OCI-LY7 (cell line): ENCODE results near the gene ACKR4. TPM values are rescaled to one million over a fixed set of nuclear protein-coding genes. Genes with fewer than 3 reads are reported as not detected.

Experiments
- BruUV-seq: library from RNA; stranded (reverse); fragments of 400-500 nt; replicated peaks from 2 replicates; lab custom pipeline; 2021; lab: Mats Ljungman, UMichigan
- CTCF ChIA-PET: fragments of 300-600 bp; sonication (Branson Sonifier 250); formaldehyde crosslinking; loops from one replicate; lab custom pipeline; 2022; ENCODE audit warnings: antibody characterized with exemption; ENCODE audit not compliant: unreplicated experiment; lab: Charles Lee
- POLR2A ChIA-PET: fragments of 300-600 bp; sonication (Branson Sonifier 250); formaldehyde crosslinking; loops from one replicate; lab custom pipeline; 2022; ENCODE audit warnings: antibody characterized with exemption; lab: Charles Lee
- DNase-seq: peaks from one replicate; pipeline ENCODE4 v3.0.0-alpha.2; 2015; ENCODE audit warnings: low spot score
- H2AFZ ChIP-seq: fragments of 200-600 bp; sonication (generic), shearing (Covaris generic); 2 replicates; pipeline ENCODE4 v1.6.1; 2014; ENCODE audit warnings: mild to moderate bottlenecking, antibody characterized with exemption, low read length, moderate library complexity
- H3K27ac ChIP-seq: fragments of 200-600 bp; sonication (generic); 2 replicates; pipeline ENCODE4 v1.5.1; 2014; ENCODE audit warnings: mixed run types, low read depth, mild to moderate bottlenecking, moderate library complexity, low read length, inconsistent platforms; ENCODE audit not compliant: poor library complexity, severe bottlenecking
- H3K36me3 ChIP-seq: fragments of 200-600 bp; sonication (generic); 2 replicates; pipeline ENCODE4 v1.6.1; 2014; ENCODE audit warnings: mild to moderate bottlenecking, antibody characterized with exemption, low read length, moderate library complexity, mixed read lengths; ENCODE audit not compliant: insufficient read depth
- H3K4me1 ChIP-seq: fragments of 200-600 bp; sonication (generic); 2 replicates; pipeline ENCODE4 v1.5.1; 2014; ENCODE audit warnings: mild to moderate bottlenecking, low read length; ENCODE audit not compliant: insufficient read depth, poor library complexity, severe bottlenecking
- H3K4me2 ChIP-seq: fragments of 200-600 bp; sonication (generic); 2 replicates; pipeline ENCODE4 v1.6.1; 2014; ENCODE audit warnings: mild to moderate bottlenecking, low read length
- H3K4me3 ChIP-seq: fragments of 200-600 bp; sonication (generic); 2 replicates; pipeline ENCODE4 v1.5.1; 2014; ENCODE audit warnings: mild to moderate bottlenecking, low read depth, low read length; ENCODE audit not compliant: poor library complexity, severe bottlenecking
- H3K79me2 ChIP-seq: fragments of 200-600 bp; sonication (generic); 2 replicates; pipeline ENCODE4 v1.6.1; 2016; ENCODE audit warnings: low read depth, mild to moderate bottlenecking, low read length, moderate library complexity, mixed read lengths; ENCODE audit not compliant: insufficient read depth
- H3K9me2 ChIP-seq: fragments of 200-600 bp; sonication (generic); 2 replicates; pipeline ENCODE4 v1.6.1; 2016; ENCODE audit warnings: mild to moderate bottlenecking, low read length, mixed read lengths; ENCODE audit not compliant: insufficient read depth
- H3K9me3 ChIP-seq: fragments of 200-600 bp; sonication (generic); 2 replicates; pipeline ENCODE4 v1.6.1; 2014; ENCODE audit warnings: mild to moderate bottlenecking, mixed run types, low read length, mixed read lengths
- H4K20me1 ChIP-seq: fragments of 200-600 bp; sonication (generic); 2 replicates; pipeline ENCODE4 v1.6.1; 2014; ENCODE audit warnings: mild to moderate bottlenecking, antibody characterized with exemption, low read length, moderate library complexity, mixed read lengths; ENCODE audit not compliant: insufficient read depth
- CTCF ChIP-seq: fragments of 200-600 bp; sonication (generic); conservative IDR thresholded peaks from 2 replicates; pipeline ENCODE4 v1.5.1; 2014; ENCODE audit warnings: mild to moderate bottlenecking, antibody characterized with exemption, low read length, moderate library complexity, mixed read lengths
- EZH2phosphoT487 ChIP-seq: fragments of 200-600 bp; sonication (generic); IDR thresholded peaks from 2 replicates; pipeline ENCODE4 v1.6.1; 2018; ENCODE audit warnings: low read depth, borderline replicate concordance, mild to moderate bottlenecking, mixed run types, antibody characterized with exemption, low read length, moderate library complexity, mixed read lengths
- intact Hi-C: fragments of 100-400 bp; cut with micrococcal nuclease; formaldehyde crosslinking; loops from one replicate; pipeline ENCODE4 v1.10.0; 2022; ENCODE audit not compliant: unreplicated experiment
- total RNA-seq, 2 experiments: library from RNA; depleted of rRNA in 1 of 2; stranded (reverse); fragments of >200 nt in 1 of 2; shearing (Covaris generic) in 1 of 2; gene quantifications; 2 replicates each; pipeline ENCODE4 v1.2.3, GENCODE V29; 2014 to 2022

The ACKR4 gene
- total RNA-seq, 2 experiments from 2014 or later: 2.4 to 2.5 TPM

- intact Hi-C loops: loop anchor here (1.0 to 10.0 kb wide), 2 partner anchors 106 to 287 kb away; no protein-coding TSS in a partner anchor
- Histone ChIP-seq H2AFZ (no peak overlapping the region), H3K36me3 (peaks cover 22% of the 10 kb centered on the region; the same call in 1 of the 2 replicates), H3K4me1 (no peaks in the 10 kb centered on the region), H3K4me2 (no peak overlapping the region), H3K9me3 (no peaks in the 10 kb centered on the region), H3K79me2 (no peaks in the 10 kb centered on the region), H4K20me1 (0 out of 2 replicates have a peak, but pooled peaks cover 6% of the 10 kb centered on the region), H3K9me2 (no peaks in the 10 kb centered on the region), H3K4me3 (no peak overlapping the region), H3K27ac (no peak overlapping the region)
- no TSS peak for BruUV-seq
- peak; percentile 53 for DNase-seq
- ChIA-PET CTCF (interaction anchor here (0.6 kb wide), 1 partner anchor 106 kb away, joined by 4 read pairs; no protein-coding TSS in a partner anchor), POLR2A (interaction anchor here (0.9 to 1.9 kb wide), 7 partner anchors 11 to 118 kb away, joined by 3 to 6 read pairs (median 5); no protein-coding TSS in a partner anchor)
- TF ChIP-seq CTCF (peak; percentile 90), EZH2phosphoT487 (no peak)
Measured at GRCh38 chr3:132641837-132642538, 44.9 kb downstream of the ACKR4 start.

GRCh38 chr3:132642539-132642847 is 45.4 kb downstream of the ACKR4 start:
- no peaks in the 10 kb centered on the region for H3K9me2 ChIP-seq
- ChIA-PET POLR2A (interaction anchor here (0.8 to 1.9 kb wide), 8 partner anchors 11 to 119 kb away, joined by 3 to 6 read pairs (median 4); no protein-coding TSS in a partner anchor), CTCF (no interaction called here)
- H3K4me3 ChIP-seq: no peak overlapping the region
- peaks cover 21% of the 10 kb centered on the region; the same call in 1 of the 2 replicates for H3K36me3 ChIP-seq
- H2AFZ ChIP-seq: no peak overlapping the region
- intact Hi-C loops: loop anchor here (1.0 to 10.0 kb wide), 2 partner anchors 106 to 288 kb away; no protein-coding TSS in a partner anchor
- no peaks in the 10 kb centered on the region for H3K79me2 ChIP-seq
- no peaks in the 10 kb centered on the region for H3K9me3 ChIP-seq
- no peak overlapping the region for H3K27ac ChIP-seq
- no TSS peak for BruUV-seq
- no peaks in the 10 kb centered on the region for H3K4me1 ChIP-seq
- no peak for DNase-seq
- TF ChIP-seq EZH2phosphoT487: no peak
- no peak; the same call in 1 of the 2 replicates for TF ChIP-seq CTCF
- no peak overlapping the region for H3K4me2 ChIP-seq
- H4K20me1 ChIP-seq: 0 out of 2 replicates have a peak, but pooled peaks cover 6% of the 10 kb centered on the region
